ENCODE data around the gene FAM3C.

DNA sequence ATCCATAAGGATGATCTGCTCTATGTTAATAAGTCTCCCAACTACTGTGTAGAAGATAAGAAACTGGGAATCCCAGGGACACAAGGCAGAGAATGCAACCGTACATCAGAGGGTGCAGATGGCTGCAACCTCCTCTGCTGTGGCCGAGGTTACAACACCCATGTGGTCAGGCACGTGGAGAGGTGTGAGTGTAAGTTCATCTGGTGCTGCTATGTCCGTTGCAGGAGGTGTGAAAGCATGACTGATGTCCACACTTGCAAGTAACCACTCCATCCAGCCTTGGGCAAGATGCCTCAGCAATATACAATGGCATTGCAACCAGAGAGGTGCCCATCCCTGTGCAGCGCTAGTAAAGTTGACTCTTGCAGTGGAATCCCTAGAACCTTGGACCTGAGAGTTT lies 57.0 kb downstream of the FAM3C start:
- TF ChIP-seq, protein P1, sequence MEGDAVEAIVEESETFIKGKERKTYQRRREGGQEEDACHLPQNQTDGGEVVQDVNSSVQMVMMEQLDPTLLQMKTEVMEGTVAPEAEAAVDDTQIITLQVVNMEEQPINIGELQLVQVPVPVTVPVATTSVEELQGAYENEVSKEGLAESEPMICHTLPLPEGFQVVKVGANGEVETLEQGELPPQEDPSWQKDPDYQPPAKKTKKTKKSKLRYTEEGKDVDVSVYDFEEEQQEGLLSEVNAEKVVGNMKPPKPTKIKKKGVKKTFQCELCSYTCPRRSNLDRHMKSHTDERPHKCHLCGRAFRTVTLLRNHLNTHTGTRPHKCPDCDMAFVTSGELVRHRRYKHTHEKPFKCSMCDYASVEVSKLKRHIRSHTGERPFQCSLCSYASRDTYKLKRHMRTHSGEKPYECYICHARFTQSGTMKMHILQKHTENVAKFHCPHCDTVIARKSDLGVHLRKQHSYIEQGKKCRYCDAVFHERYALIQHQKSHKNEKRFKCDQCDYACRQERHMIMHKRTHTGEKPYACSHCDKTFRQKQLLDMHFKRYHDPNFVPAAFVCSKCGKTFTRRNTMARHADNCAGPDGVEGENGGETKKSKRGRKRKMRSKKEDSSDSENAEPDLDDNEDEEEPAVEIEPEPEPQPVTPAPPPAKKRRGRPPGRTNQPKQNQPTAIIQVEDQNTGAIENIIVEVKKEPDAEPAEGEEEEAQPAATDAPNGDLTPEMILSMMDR (IDR thresholded peaks at IDR 0.05): no peak
- TF ChIP-seq POLR2A (IDR thresholded peaks at IDR 0.05) (no peak), POLR2AphosphoS5 (IDR thresholded peaks at IDR 0.05) (no peak), EP300 (IDR thresholded peaks at IDR 0.05) (no peak)

All from gastroesophageal sphincter (tissue), 3 donors.